Neural crest cell (in vitro differentiated cells): ENCODE data around the gene ENHO. TPM values are rescaled to one million over a fixed set of nuclear protein-coding genes. Genes with fewer than 3 reads are reported as not detected.

Experiments
- DNase-seq: peaks from one replicate; pipeline ENCODE4 v3.0.0; 2021; ENCODE audit warnings: low read depth, mixed read lengths, low spot score
- H3K27ac Mint-ChIP-seq: one replicate; pipeline ENCODE4 v1.8.0; 2021; ENCODE audit warnings: mild to moderate bottlenecking, mixed read lengths; ENCODE audit not compliant: unreplicated experiment
- H3K27me3 Mint-ChIP-seq: 2 replicates; pipeline ENCODE4 v1.8.0; 2021; ENCODE audit warnings: low read depth, mild to moderate bottlenecking, mixed read lengths
- H3K36me3 Mint-ChIP-seq: 2 replicates; pipeline ENCODE4 v1.8.0; 2021; ENCODE audit warnings: low read depth, mild to moderate bottlenecking, mixed read lengths
- H3K4me1 Mint-ChIP-seq: 2 replicates; pipeline ENCODE4 v1.8.0; 2021; ENCODE audit warnings: mixed read lengths
- H3K4me3 Mint-ChIP-seq: one replicate; pipeline ENCODE4 v1.8.0; 2021; ENCODE audit warnings: mild to moderate bottlenecking, mixed read lengths
- H3K9me3 Mint-ChIP-seq: 2 replicates; pipeline ENCODE4 v1.8.0; 2021; ENCODE audit warnings: mixed read lengths
- CTCF ChIP-seq: fragments of 200-600 bp; sonication (generic); conservative IDR thresholded peaks from 2 replicates; pipeline ENCODE4 v1.5.0; 2021; ENCODE audit warnings: antibody characterized with exemption, mild to moderate bottlenecking
- long read RNA-seq: library from polyadenylated mRNA; unstranded; transcript quantifications from one replicate; pipeline ENCODE4 v2.0.0, GENCODE V29; 2020
- total RNA-seq: library from RNA; stranded (reverse); gene quantifications from 2 replicates; pipeline ENCODE4 v1.2.1, GENCODE V29; 2021

The ENHO gene
- 12.0 and 13.2 TPM in 2 replicates for total RNA-seq
- long read RNA-seq: 0 reads

GRCh38 chr9:34522971-34523797, at the start of gene ENHO:
TSS of gene ENHO (minus strand) at chr9:34522990. CDS start at chr9:34521695, 1,295 bp downstream.
- no peak for TF ChIP-seq CTCF
- Mint-ChIP-seq H3K4me3 (peak within 1 kb of the TSS; percentile 85), H3K4me1 (peaks cover 6% of the 10 kb centered on the region), H3K27me3 (peaks cover 49% of the 10 kb centered on the region), H3K9me3 (no peaks in the 10 kb centered on the region), H3K27ac (peak within 1 kb of the TSS; percentile 4), H3K36me3 (no peaks in the 10 kb centered on the region)
- DNase-seq: peak; percentile 94

- Mint-ChIP-seq H3K9me3 (no peaks in the 10 kb centered on the region), H3K4me3 (peak overlapping the region; percentile 19), H3K36me3 (no peaks in the 10 kb centered on the region), H3K27me3 (no peaks in the 10 kb centered on the region), H3K4me1 (peaks cover 89% of the 10 kb centered on the region), H3K27ac (no peak overlapping the region)
- no peak for TF ChIP-seq CTCF
- no peak for DNase-seq
These were observed 49.3 kb upstream of the ENHO start for GRCh38 chr9:34572092-34572491.

- Mint-ChIP-seq H3K4me1 (peaks cover 89% of the 10 kb centered on the region), H3K27me3 (no peaks in the 10 kb centered on the region), H3K9me3 (no peaks in the 10 kb centered on the region), H3K36me3 (no peaks in the 10 kb centered on the region), H3K4me3 (no peak overlapping the region), H3K27ac (no peak overlapping the region)
- DNase-seq: no peak
- no peak for TF ChIP-seq CTCF
These were observed 48.7 kb upstream of the ENHO start for GRCh38 chr9:34571481-34571810.

- Mint-ChIP-seq H3K4me1 (peaks cover 85% of the 10 kb centered on the region), H3K9me3 (no peaks in the 10 kb centered on the region), H3K4me3 (peak overlapping the region; percentile 21), H3K36me3 (no peaks in the 10 kb centered on the region), H3K27me3 (no peaks in the 10 kb centered on the region), H3K27ac (peak overlapping the region; percentile 54)
- no peak for DNase-seq
- TF ChIP-seq CTCF: no peak
These were observed 48.2 kb upstream of the ENHO start for GRCh38 chr9:34570809-34571480.

GRCh38 chr9:34570376-34570775, 47.6 kb upstream of the ENHO start:
- H3K4me1 Mint-ChIP-seq: peaks cover 80% of the 10 kb centered on the region
- no peaks in the 10 kb centered on the region for H3K9me3 Mint-ChIP-seq
- no peaks in the 10 kb centered on the region for H3K36me3 Mint-ChIP-seq
- no peak for TF ChIP-seq CTCF
- DNase-seq: no peak
- H3K27ac Mint-ChIP-seq: peak overlapping the region; percentile 64
- peak overlapping the region; percentile 21 for H3K4me3 Mint-ChIP-seq
- no peaks in the 10 kb centered on the region for H3K27me3 Mint-ChIP-seq
